Measurements from ENCODE around the gene POU2F1. TPM values are rescaled to one million over a fixed set of nuclear protein-coding genes. Genes with fewer than 3 reads are reported as not detected.

POU2F1 gene
- total and polyA plus RNA-seq, 2 donors (not counting 1 experiment from before 2014, with no cell fraction given), result 5.2 to 48.8 TPM

- TF ChIP-seq, protein P1, sequence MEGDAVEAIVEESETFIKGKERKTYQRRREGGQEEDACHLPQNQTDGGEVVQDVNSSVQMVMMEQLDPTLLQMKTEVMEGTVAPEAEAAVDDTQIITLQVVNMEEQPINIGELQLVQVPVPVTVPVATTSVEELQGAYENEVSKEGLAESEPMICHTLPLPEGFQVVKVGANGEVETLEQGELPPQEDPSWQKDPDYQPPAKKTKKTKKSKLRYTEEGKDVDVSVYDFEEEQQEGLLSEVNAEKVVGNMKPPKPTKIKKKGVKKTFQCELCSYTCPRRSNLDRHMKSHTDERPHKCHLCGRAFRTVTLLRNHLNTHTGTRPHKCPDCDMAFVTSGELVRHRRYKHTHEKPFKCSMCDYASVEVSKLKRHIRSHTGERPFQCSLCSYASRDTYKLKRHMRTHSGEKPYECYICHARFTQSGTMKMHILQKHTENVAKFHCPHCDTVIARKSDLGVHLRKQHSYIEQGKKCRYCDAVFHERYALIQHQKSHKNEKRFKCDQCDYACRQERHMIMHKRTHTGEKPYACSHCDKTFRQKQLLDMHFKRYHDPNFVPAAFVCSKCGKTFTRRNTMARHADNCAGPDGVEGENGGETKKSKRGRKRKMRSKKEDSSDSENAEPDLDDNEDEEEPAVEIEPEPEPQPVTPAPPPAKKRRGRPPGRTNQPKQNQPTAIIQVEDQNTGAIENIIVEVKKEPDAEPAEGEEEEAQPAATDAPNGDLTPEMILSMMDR (IDR thresholded peaks at IDR 0.05), result no peak
- no peak for TF ChIP-seq EZH2 (IDR thresholded peaks at IDR 0.05; ENCODE audit: borderline replicate concordance, insufficient read depth, low read depth, low read length, poor library complexity, severe bottlenecking)
- intact Hi-C loops (cut with micrococcal nuclease), result no loop called here
- Histone ChIP-seq H3K4me2 (replicated peaks; ENCODE audit: low read depth, low read length, poor library complexity, severe bottlenecking) (no peak overlapping the region), H3K4me3 (ENCODE audit: control extremely low read depth in 1 of 5, extremely low read depth in 1 of 5, insufficient read depth in 1 of 5, low read depth in 2 of 5, low read length in 4 of 5) (no peak overlapping the region), H3K79me2 (ENCODE audit: control insufficient read depth, insufficient read depth, low read length) (no peaks in the 10 kb centered on the region), H3K9ac (ENCODE audit: low read length) (no peak overlapping the region), H3K27me3 (replicated peaks in 1 of 4; ENCODE audit: control extremely low read depth in 1 of 4, control insufficient read depth in 3 of 4, insufficient read depth in 4 of 4, low read length in 3 of 4) (no peaks in the 10 kb centered on the region), H2AFZ (ENCODE audit: insufficient read depth, low read depth, low read length, poor library complexity, severe bottlenecking) (no peak overlapping the region), H3K4me1 (ENCODE audit: control insufficient read depth in 2 of 2, insufficient read depth in 2 of 2, low read length in 2 of 2) (peaks cover 0 to 6% of the 10 kb centered on the region in 2 donors), H4K20me1 (ENCODE audit: control insufficient read depth, insufficient read depth, low read length, poor library complexity, severe bottlenecking) (no peaks in the 10 kb centered on the region), H3K36me3 (replicated peaks in 1 of 2; ENCODE audit: control extremely low read depth in 1 of 2, control insufficient read depth in 1 of 2, extremely low read depth in 1 of 2, insufficient read depth in 2 of 2, low read length in 1 of 2) (no peaks in the 10 kb centered on the region), H3K27ac (ENCODE audit: low read length in 2 of 2) (no peak overlapping the region), H3K9me3 (ENCODE audit: control extremely low read depth in 1 of 3, control insufficient read depth in 2 of 3, insufficient read depth in 1 of 3, low read length in 2 of 3) (no peaks in the 10 kb centered on the region)
- Mint-ChIP-seq H3K9me3 (ENCODE audit: insufficient read depth) (no peaks in the 10 kb centered on the region), H3K27me3 (no peaks in the 10 kb centered on the region), H3K4me1 (peaks cover 5% of the 10 kb centered on the region), H3K27ac (no peak overlapping the region), H3K4me3 (no peak overlapping the region)
- 90% methylated on average over 13 of the region's 14 CpGs for WGBS (ENCODE audit: insufficient coverage)
- DNase-seq, result no peak
- CTCF ChIA-PET, result no interaction called here
- no peak for ATAC-seq (ENCODE audit: low read depth)
- POLR2A ChIA-PET, result no interaction called here
These were observed 240.2 kb downstream of the POU2F1 start for GRCh38 chr1:167460836-167461235.

DNA sequence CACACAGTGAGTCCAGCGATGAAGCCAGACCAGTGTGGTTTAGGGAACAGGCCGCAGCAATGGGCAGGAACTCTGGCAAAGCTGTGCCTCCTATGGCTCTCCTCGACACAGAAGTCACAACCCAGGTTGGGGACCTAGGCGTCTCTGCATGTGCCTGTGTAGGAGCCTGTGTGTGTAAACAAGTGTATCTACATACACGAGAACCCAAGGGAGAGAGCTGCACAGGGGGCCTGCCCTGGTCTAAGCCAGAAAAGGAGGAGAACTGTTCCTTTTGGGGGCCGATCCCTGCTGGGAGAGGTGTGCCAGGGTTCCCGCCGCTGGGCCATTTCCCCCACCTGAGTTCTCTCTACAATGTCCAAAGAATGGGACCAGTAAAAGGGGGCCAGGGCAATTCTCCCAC lies 241.7 kb downstream of the POU2F1 start:
- Mint-ChIP-seq H3K4me1 (no peaks in the 10 kb centered on the region), H3K27ac (no peak overlapping the region), H3K4me3 (no peak overlapping the region), H3K27me3 (no peaks in the 10 kb centered on the region), H3K9me3 (ENCODE audit: insufficient read depth) (no peaks in the 10 kb centered on the region)
- POLR2A ChIA-PET, result interaction anchor here (0.7 kb wide), 1 partner anchor 401 kb away, joined by 4 read pairs; no protein-coding TSS in a partner anchor
- CTCF ChIA-PET, result no interaction called here
- Histone ChIP-seq H3K4me1 (ENCODE audit: control insufficient read depth in 2 of 2, insufficient read depth in 2 of 2, low read length in 2 of 2) (no peaks in the 10 kb centered on the region), H3K4me3 (ENCODE audit: control extremely low read depth in 1 of 5, extremely low read depth in 1 of 5, insufficient read depth in 1 of 5, low read depth in 2 of 5, low read length in 4 of 5) (no peak overlapping the region), H3K36me3 (replicated peaks in 1 of 2; ENCODE audit: control extremely low read depth in 1 of 2, control insufficient read depth in 1 of 2, extremely low read depth in 1 of 2, insufficient read depth in 2 of 2, low read length in 1 of 2) (no peaks in the 10 kb centered on the region), H2AFZ (ENCODE audit: insufficient read depth, low read depth, low read length, poor library complexity, severe bottlenecking) (no peak overlapping the region), H4K20me1 (ENCODE audit: control insufficient read depth, insufficient read depth, low read length, poor library complexity, severe bottlenecking) (no peaks in the 10 kb centered on the region), H3K27me3 (replicated peaks in 1 of 4; ENCODE audit: control extremely low read depth in 1 of 4, control insufficient read depth in 3 of 4, insufficient read depth in 4 of 4, low read length in 3 of 4) (no peaks in the 10 kb centered on the region), H3K27ac (ENCODE audit: low read length in 2 of 2) (no peak overlapping the region), H3K9me3 (ENCODE audit: control extremely low read depth in 1 of 3, control insufficient read depth in 2 of 3, insufficient read depth in 1 of 3, low read length in 2 of 3) (no peaks in the 10 kb centered on the region), H3K79me2 (ENCODE audit: control insufficient read depth, insufficient read depth, low read length) (no peaks in the 10 kb centered on the region), H3K4me2 (replicated peaks; ENCODE audit: low read depth, low read length, poor library complexity, severe bottlenecking) (no peak overlapping the region), H3K9ac (ENCODE audit: low read length) (no peak overlapping the region)
- intact Hi-C loops (cut with micrococcal nuclease), result no loop called here
- no peak for DNase-seq
- WGBS (ENCODE audit: insufficient coverage), result 90% methylated on average over 8 of the region's 8 CpGs
- TF ChIP-seq EZH2 (IDR thresholded peaks at IDR 0.05; ENCODE audit: borderline replicate concordance, insufficient read depth, low read depth, low read length, poor library complexity, severe bottlenecking), result no peak
- TF ChIP-seq, protein P1 (IDR thresholded peaks at IDR 0.05), result no peak
- ATAC-seq (ENCODE audit: low read depth), result no peak
